IMR-90 (cell line): Measurements from ENCODE around the gene YLPM1. TPM values are rescaled to one million over a fixed set of nuclear protein-coding genes. Genes with fewer than 3 reads are reported as not detected.
A peak's percentile ranks its signal among the peaks of the same experiment; 100 is the strongest.

Experiments used
- ATAC-seq: fragments of 200-7000 bp; cut with Tn5 transposase; 2 replicates; pipeline ENCODE4 v1.9.1; 2020; ENCODE audit warnings: low read depth, mild to moderate bottlenecking, moderate library complexity
- BruUV-seq: library from RNA; stranded (reverse); fragments of 400-500 nt; replicated peaks from 2 replicates; lab custom pipeline; 2021; lab: Mats Ljungman, UMichigan
- CTCF ChIA-PET: fragments of 300-600 bp; formaldehyde crosslinking; extraction: SDS; loops from one replicate; lab custom pipeline; 2021; ENCODE audit warnings: antibody characterized with exemption; lab: Yijun Ruan, JAX
- POLR2A ChIA-PET: fragments of 300-600 bp; sonication (Branson Sonifier 250); formaldehyde crosslinking; loops from one replicate; lab custom pipeline; 2022; ENCODE audit warnings: antibody characterized with exemption; ENCODE audit not compliant: unreplicated experiment; lab: Charles Lee
- DNase-seq: peaks from one replicate; pipeline ENCODE4 v3.0.0; 2013
- H2AFZ ChIP-seq: replicated peaks from 2 replicates; pipeline ENCODE3; 2013; ENCODE audit warnings: low read length, mild to moderate bottlenecking; ENCODE audit not compliant: poor library complexity
- H2AK5ac ChIP-seq: 2 replicates; pipeline ENCODE4 v1.6.1; 2013; ENCODE audit warnings: low read depth, low read length, inconsistent platforms
- H2AK9ac ChIP-seq: replicated peaks from 2 replicates; pipeline ENCODE3; 2013; ENCODE audit warnings: mild to moderate bottlenecking, low read depth, low read length, moderate library complexity; ENCODE audit not compliant: poor library complexity
- H2BK120ac ChIP-seq: 2 replicates; pipeline ENCODE4 v1.6.1; 2013; ENCODE audit warnings: low read depth, low read length, inconsistent platforms
- H2BK15ac ChIP-seq: 3 replicates; pipeline ENCODE4 v1.6.1; 2013; ENCODE audit warnings: low read depth, low read length, inconsistent platforms
- H2BK20ac ChIP-seq: 2 replicates; pipeline ENCODE4 v1.6.1; 2013; ENCODE audit warnings: low read depth, mild to moderate bottlenecking, inconsistent platforms, low read length, moderate library complexity
- H2BK5ac ChIP-seq: 2 replicates; pipeline ENCODE4 v1.6.1; 2013; ENCODE audit warnings: mild to moderate bottlenecking, low read depth, low read length, inconsistent platforms; ENCODE audit not compliant: poor library complexity, severe bottlenecking
- H3K14ac ChIP-seq: replicated peaks from 2 replicates; pipeline ENCODE4 v1.6.1; 2013; ENCODE audit warnings: low read depth, low read length, inconsistent platforms
- H3K18ac ChIP-seq: 2 replicates; pipeline ENCODE4 v1.6.1; 2013; ENCODE audit warnings: low read depth, low read length, control low read depth
- H3K23ac ChIP-seq: 2 replicates; pipeline ENCODE4 v1.6.1; 2013; ENCODE audit warnings: low read depth, low read length, inconsistent platforms
- H3K27ac ChIP-seq: 2 replicates; pipeline ENCODE4 v1.5.1; 2013; ENCODE audit warnings: mild to moderate bottlenecking, control low read depth, low read length; ENCODE audit not compliant: insufficient read depth
- H3K27me3 ChIP-seq: 2 replicates; pipeline ENCODE4 v1.6.1; 2013; ENCODE audit warnings: low read length; ENCODE audit not compliant: control insufficient read depth, insufficient read depth
- H3K36me3 ChIP-seq: 2 replicates; pipeline ENCODE4 v1.6.1; 2013; ENCODE audit warnings: low read length, mixed read lengths; ENCODE audit not compliant: control insufficient read depth, insufficient read depth
- H3K4ac ChIP-seq: 2 replicates; pipeline ENCODE4 v1.6.1; 2013; ENCODE audit warnings: low read depth, low read length, inconsistent platforms
- H3K4me1 ChIP-seq: 2 replicates; pipeline ENCODE4 v1.6.1; 2013; ENCODE audit warnings: low read length, mixed read lengths; ENCODE audit not compliant: control insufficient read depth, insufficient read depth
- H3K4me2 ChIP-seq: 2 replicates; pipeline ENCODE4 v1.6.1; 2013; ENCODE audit warnings: low read depth, mild to moderate bottlenecking, control low read depth, low read length, moderate library complexity
- H3K4me3 ChIP-seq: 2 replicates; pipeline ENCODE4 v1.5.1; 2013; ENCODE audit warnings: low read depth, mild to moderate bottlenecking, control low read depth, low read length, moderate library complexity; ENCODE audit not compliant: insufficient read depth
- H3K56ac ChIP-seq: 2 replicates; pipeline ENCODE4 v1.6.1; 2013; ENCODE audit warnings: low read length, inconsistent platforms; ENCODE audit not compliant: insufficient read depth; ENCODE audit errors: extremely low read depth
- H3K79me1 ChIP-seq, 2 experiments: 2 replicates each; pipeline ENCODE4 v1.6.1; 2013; ENCODE audit warnings: low read length in 2 of 2, inconsistent platforms in 1 of 2, low read depth in 1 of 2
- H3K9ac ChIP-seq: 2 replicates; pipeline ENCODE4 v1.6.1; 2013; ENCODE audit warnings: low read depth, low read length, control low read depth
- H3K9me1 ChIP-seq: 2 replicates; pipeline ENCODE4 v1.6.1; 2013; ENCODE audit warnings: low read length, inconsistent platforms; ENCODE audit not compliant: insufficient read depth
- H3K9me3 ChIP-seq: 2 replicates; pipeline ENCODE4 v1.6.1; 2013; ENCODE audit warnings: low read length; ENCODE audit not compliant: control insufficient read depth, insufficient read depth
- H4K20me1 ChIP-seq: 2 replicates; pipeline ENCODE4 v1.6.1; 2013; ENCODE audit warnings: low read length, inconsistent platforms; ENCODE audit not compliant: insufficient read depth
- H4K5ac ChIP-seq: 2 replicates; pipeline ENCODE4 v1.6.1; 2013; ENCODE audit warnings: mild to moderate bottlenecking, low read depth, low read length, control low read depth
- H4K8ac ChIP-seq, 2 experiments: 2 replicates each; pipeline ENCODE4 v1.6.1; 2013; ENCODE audit warnings: low read depth in 2 of 2, low read length in 2 of 2, control low read depth in 1 of 2, inconsistent platforms in 1 of 2
- H4K91ac ChIP-seq: 2 replicates; pipeline ENCODE4 v1.6.1; 2013; ENCODE audit warnings: low read depth, low read length, inconsistent platforms; ENCODE audit not compliant: insufficient read depth
- BHLHE40 ChIP-seq: fragments of 150-350 bp; IDR thresholded peaks from 2 replicates; pipeline ENCODE4 v1.6.1; 2016; ENCODE audit warnings: mild to moderate bottlenecking, low read depth, low read length
- CEBPB ChIP-seq: IDR thresholded peaks from 2 replicates; pipeline ENCODE4 v1.6.1; 2012; ENCODE audit warnings: low read depth, low read length, improper control_type of control experiment
- FOS ChIP-seq: fragments of 150-350 bp; IDR thresholded peaks from 2 replicates; pipeline ENCODE4 v1.6.1; 2016; ENCODE audit warnings: low read depth, low read length
- MAFK ChIP-seq: IDR thresholded peaks from 2 replicates; pipeline ENCODE4 v1.6.1; 2012; ENCODE audit warnings: low read depth, low read length, improper control_type of control experiment
- MAZ ChIP-seq: IDR thresholded peaks from 2 replicates; pipeline ENCODE4 v1.6.1; 2012; ENCODE audit warnings: low read depth, mild to moderate bottlenecking, low read length, improper control_type of control experiment, moderate library complexity, borderline replicate concordance
- MXI1 ChIP-seq: IDR thresholded peaks from 2 replicates; pipeline ENCODE4 v1.6.1; 2012; ENCODE audit warnings: low read depth, mild to moderate bottlenecking, low read length, moderate library complexity, borderline replicate concordance
- POLR2A ChIP-seq: IDR thresholded peaks from 2 replicates; pipeline ENCODE4 v1.6.1; 2012; ENCODE audit warnings: mild to moderate bottlenecking, low read depth, low read length
- RAD21 ChIP-seq: IDR thresholded peaks from 2 replicates; pipeline ENCODE4 v1.6.1; 2012; ENCODE audit warnings: low read length, improper control_type of control experiment
- RCOR1 ChIP-seq: IDR thresholded peaks from 2 replicates; pipeline ENCODE4 v1.6.1; 2012; ENCODE audit warnings: mild to moderate bottlenecking, low read length, improper control_type of control experiment; ENCODE audit not compliant: insufficient replicate concordance
- RFX5 ChIP-seq: IDR thresholded peaks from 2 replicates; pipeline ENCODE4 v1.8.0; 2012; ENCODE audit warnings: low read depth, mild to moderate bottlenecking, low read length, moderate library complexity
- SMC3 ChIP-seq: fragments of 150-350 bp; IDR thresholded peaks from 2 replicates; pipeline ENCODE4 v1.6.1; 2016; ENCODE audit warnings: low read depth, mild to moderate bottlenecking, antibody characterized with exemption, low read length, moderate library complexity
- WGBS, 2 experiments: methylation state at CpG; one replicate each; pipeline versions ENCODE4 v1.1.5 to v1.1.7; 2013; ENCODE audit warnings: missing lambda C conversion rate in 2 of 2; ENCODE audit not compliant: insufficient read length in 1 of 2; ENCODE audit errors: extremely low coverage in 2 of 2; 5-methylcytosine and 5-hydroxymethylcytosine counted together
- dilution Hi-C: fragments of 300-500 bp; cut with HindIII; formaldehyde crosslinking; loops from one replicate; pipeline ENCODE4 v1.14.3; 2018; ENCODE audit warnings: low sequenced_read_pairs; ENCODE audit not compliant: unreplicated experiment
- in situ Hi-C: fragments of 300-500 bp; cut with MboI; formaldehyde crosslinking; loops from 3 replicates; pipeline ENCODE4 v1.14.3; 2019; ENCODE audit warnings: low sequenced_read_pairs, inconsistent platforms, mixed read lengths
- intact Hi-C: fragments of 100-400 bp; cut with micrococcal nuclease; formaldehyde crosslinking; loops from 2 replicates; pipeline ENCODE4 v1.10.0; 2022
- polyA plus RNA-seq, 3 experiments: library from polyadenylated mRNA; depleted of rRNA; stranded (reverse); fragments of >200 nt; gene quantifications; 2 replicates each; pipeline ENCODE4 v1.2.3, GENCODE V29; 2012; ENCODE audit warnings: low replicate concordance in 1 of 3
- total RNA-seq: library from RNA; depleted of rRNA; stranded (reverse); fragments of >200 nt; gene quantifications from 2 replicates; pipeline ENCODE4 v1.2.3, GENCODE V29; 2012
- TF ChIP-seq, protein P1 (sequence below): conservative IDR thresholded peaks from 2 replicates; pipeline ENCODE4 v1.5.1; 2012; ENCODE audit warnings: mild to moderate bottlenecking, low read depth, low read length, improper control_type of control experiment
- TF ChIP-seq, protein P2 (sequence below): fragments of 150-350 bp; IDR thresholded peaks from 2 replicates; pipeline ENCODE4 v1.6.1; 2017; ENCODE audit warnings: mild to moderate bottlenecking, antibody characterized with exemption, low read length, low read depth

YLPM1 gene
- total and polyA plus RNA-seq, 2 of the 4 experiments (the other 2 are of a cell fraction) = 8.2 to 19.7 TPM

DNA sequence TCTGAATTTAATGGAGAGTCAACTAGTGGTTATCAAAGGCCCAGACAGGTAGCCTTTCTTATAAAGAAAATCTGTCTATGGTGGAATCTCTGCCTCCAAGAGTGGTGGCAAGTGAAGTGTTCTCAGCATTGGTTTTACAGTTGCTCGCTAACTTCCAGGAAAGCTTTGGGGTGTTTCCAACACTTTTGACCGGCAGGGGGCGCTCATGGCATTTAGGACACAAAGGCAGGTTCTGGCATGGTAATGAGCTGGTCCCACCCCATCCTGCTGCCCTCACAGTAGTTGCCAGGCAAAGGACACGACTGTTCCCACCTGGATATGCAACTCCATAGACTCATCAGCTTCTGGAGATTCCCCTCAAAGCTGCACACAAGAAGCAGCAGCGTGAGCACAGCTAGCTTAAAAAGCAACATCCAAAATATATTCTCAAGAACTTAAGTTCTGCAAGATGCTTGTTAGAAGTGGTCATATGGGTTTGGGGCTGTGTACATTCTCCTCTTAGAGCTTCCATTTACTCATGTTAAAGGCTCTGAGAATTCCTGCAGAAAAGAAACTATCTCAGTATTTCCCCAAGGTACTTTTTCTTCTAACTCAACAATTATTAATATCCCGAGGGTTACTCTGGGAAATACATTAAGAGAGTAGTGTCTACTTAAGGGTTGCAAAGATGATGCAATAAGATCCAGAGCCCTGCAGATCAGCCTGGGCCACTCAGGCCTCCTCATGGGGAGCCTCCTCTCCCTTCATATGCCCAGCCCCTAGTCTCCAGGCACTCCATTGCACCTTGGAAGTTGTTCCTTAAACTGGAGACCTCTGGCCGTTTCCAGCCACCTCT, 98.0 kb downstream of the YLPM1 start:
- no peak overlapping the region for H3K56ac ChIP-seq
- H3K9me3 ChIP-seq = no peaks in the 10 kb centered on the region
- H3K9ac ChIP-seq = no peak overlapping the region
- no peak overlapping the region for H4K5ac ChIP-seq
- no TSS peak for BruUV-seq
- no peak overlapping the region for H3K4me2 ChIP-seq
- H3K36me3 ChIP-seq = no peaks in the 10 kb centered on the region
- no peaks in the 10 kb centered on the region for H4K20me1 ChIP-seq
- no peak overlapping the region for H2AFZ ChIP-seq
- H2AK9ac ChIP-seq = no peak overlapping the region
- no peak overlapping the region for H3K23ac ChIP-seq
- H3K4me1 ChIP-seq = peaks cover 2% of the 10 kb centered on the region; the same call in 1 of the 2 replicates
- 0 out of 2 replicates have a peak, but pooled peaks cover under 1% of the 10 kb centered on the region for H3K27me3 ChIP-seq
- no peak overlapping the region for H2BK20ac ChIP-seq
- POLR2A ChIA-PET = interaction anchor here (1.3 kb wide), 1 partner anchor 44 kb away, joined by 3 read pairs; no protein-coding TSS in a partner anchor
- no peak overlapping the region for H4K8ac ChIP-seq
- DNase-seq = peak; percentile 80
- dilution Hi-C loops (no loop called here), in situ Hi-C loops (loop anchor here (5.0 kb wide), 1 partner anchor 41 kb away; no protein-coding TSS in a partner anchor), intact Hi-C loops (loop anchor here (1.0 to 2.0 kb wide), 2 partner anchors 44 to 228 kb away; no protein-coding TSS in a partner anchor)
- no peak overlapping the region for H2BK120ac ChIP-seq
- no peak overlapping the region for H4K91ac ChIP-seq
- CTCF ChIA-PET = interaction anchor here (0.9 to 3.9 kb wide), 12 partner anchors 9 to 228 kb away, joined by 3 to 46 read pairs (median 4); partner anchors contain the start of gene DLST
- no peak overlapping the region for H2BK5ac ChIP-seq
- TF ChIP-seq, protein P1, sequence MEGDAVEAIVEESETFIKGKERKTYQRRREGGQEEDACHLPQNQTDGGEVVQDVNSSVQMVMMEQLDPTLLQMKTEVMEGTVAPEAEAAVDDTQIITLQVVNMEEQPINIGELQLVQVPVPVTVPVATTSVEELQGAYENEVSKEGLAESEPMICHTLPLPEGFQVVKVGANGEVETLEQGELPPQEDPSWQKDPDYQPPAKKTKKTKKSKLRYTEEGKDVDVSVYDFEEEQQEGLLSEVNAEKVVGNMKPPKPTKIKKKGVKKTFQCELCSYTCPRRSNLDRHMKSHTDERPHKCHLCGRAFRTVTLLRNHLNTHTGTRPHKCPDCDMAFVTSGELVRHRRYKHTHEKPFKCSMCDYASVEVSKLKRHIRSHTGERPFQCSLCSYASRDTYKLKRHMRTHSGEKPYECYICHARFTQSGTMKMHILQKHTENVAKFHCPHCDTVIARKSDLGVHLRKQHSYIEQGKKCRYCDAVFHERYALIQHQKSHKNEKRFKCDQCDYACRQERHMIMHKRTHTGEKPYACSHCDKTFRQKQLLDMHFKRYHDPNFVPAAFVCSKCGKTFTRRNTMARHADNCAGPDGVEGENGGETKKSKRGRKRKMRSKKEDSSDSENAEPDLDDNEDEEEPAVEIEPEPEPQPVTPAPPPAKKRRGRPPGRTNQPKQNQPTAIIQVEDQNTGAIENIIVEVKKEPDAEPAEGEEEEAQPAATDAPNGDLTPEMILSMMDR = peak; percentile 89
- TF ChIP-seq FOS = no peak
- TF ChIP-seq MAZ = 0 out of 2 replicates have a peak, but pooled peaks have one; percentile 12
- no peak for TF ChIP-seq POLR2A
- no peak for TF ChIP-seq RFX5
- TF ChIP-seq, protein P2, sequence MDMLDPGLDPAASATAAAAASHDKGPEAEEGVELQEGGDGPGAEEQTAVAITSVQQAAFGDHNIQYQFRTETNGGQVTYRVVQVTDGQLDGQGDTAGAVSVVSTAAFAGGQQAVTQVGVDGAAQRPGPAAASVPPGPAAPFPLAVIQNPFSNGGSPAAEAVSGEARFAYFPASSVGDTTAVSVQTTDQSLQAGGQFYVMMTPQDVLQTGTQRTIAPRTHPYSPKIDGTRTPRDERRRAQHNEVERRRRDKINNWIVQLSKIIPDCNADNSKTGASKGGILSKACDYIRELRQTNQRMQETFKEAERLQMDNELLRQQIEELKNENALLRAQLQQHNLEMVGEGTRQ = no peak
- peak; percentile 56 for TF ChIP-seq CEBPB
- peak; percentile 84 for TF ChIP-seq RAD21
- no peak for TF ChIP-seq RCOR1
- no peak for TF ChIP-seq MAFK
- peak; percentile 70 for TF ChIP-seq SMC3
- no peak for TF ChIP-seq BHLHE40
- no peak for TF ChIP-seq MXI1
- H2BK15ac ChIP-seq = no peak overlapping the region
- H3K9me1 ChIP-seq = no peaks in the 10 kb centered on the region
- H3K79me1 ChIP-seq = no peaks in the 10 kb centered on the region
- 0% methylated on average over 3 of the region's 7 CpGs; no CpG with 5 or more reads in 1 of the 2 experiments for WGBS, 2 experiments
- ATAC-seq = peak; percentile 89
- no peak overlapping the region for H3K27ac ChIP-seq
- no peak overlapping the region for H2AK5ac ChIP-seq
- no peak overlapping the region for H3K14ac ChIP-seq
- H3K4ac ChIP-seq = no peak overlapping the region
- no peak overlapping the region for H3K18ac ChIP-seq
- H3K4me3 ChIP-seq = no peak overlapping the region
